ENCODE results near the gene C17orf67.

Gene C17orf67

DNA sequence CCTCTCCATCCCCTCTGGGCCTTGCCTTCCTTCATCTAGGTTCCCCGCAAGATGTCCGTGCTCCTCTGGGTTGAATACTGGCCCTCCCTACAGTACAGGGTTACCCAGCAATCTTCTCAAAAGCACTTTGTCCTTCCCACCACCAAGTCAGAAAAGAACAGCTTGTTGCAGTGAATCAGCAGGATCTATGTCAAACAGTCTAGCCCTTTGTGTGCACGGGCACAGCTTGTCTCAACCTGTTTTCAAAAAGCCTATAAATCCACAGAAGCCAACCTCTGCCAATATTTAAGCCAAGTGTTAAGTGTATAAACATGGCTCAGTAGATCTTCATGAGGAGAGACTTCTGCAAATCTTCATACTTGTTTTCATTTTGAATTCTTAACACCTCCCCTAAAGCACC is 25.2 kb downstream of the C17orf67 start:
- no peak for DNase-seq (ENCODE audit: low read depth in 1 of 2, low spot score in 1 of 2)

DNA sequence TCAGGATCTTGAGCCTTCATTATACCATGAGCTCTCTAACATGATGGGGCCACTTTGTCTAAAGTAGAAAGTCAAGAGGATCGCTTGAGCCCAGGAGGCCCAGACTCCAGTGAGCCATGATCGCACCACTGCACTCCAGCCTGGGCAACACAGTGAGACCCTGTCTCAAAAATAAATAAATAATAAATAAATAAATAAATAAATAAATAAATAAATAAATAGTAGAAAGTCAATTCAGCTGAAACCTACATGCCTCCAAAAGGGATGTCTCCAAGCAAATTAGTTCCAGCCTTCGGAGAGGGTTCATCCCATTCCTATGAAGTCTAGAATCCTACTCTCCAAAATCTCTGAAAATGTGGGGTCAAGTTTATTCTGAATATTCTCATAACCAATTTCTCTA is 26.0 kb downstream of the C17orf67 start:
- no peak for DNase-seq (ENCODE audit: low read depth in 1 of 2, low spot score in 1 of 2)

DNA sequence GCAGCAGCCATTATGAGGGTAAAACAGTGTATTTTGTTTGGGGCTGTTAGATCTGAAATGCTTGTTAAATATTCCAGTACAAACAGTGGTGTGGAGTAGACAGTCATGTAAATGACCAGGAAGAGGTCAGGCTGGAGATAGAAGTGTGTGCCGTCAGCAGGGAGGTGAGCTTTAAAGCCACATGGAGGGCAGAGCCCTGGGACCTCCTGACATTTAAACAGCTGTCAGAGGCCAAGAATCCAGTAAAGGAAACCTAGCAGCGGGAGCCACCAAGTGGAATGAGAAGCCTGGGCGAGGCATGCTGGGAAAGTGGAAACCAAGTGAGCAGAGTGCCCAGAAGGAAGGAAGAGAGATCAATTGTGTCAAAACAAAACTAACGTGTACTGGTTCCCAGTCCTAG is 26.8 kb downstream of the C17orf67 start:
- no peak for DNase-seq (ENCODE audit: low read depth in 1 of 2, low spot score in 1 of 2)

DNA sequence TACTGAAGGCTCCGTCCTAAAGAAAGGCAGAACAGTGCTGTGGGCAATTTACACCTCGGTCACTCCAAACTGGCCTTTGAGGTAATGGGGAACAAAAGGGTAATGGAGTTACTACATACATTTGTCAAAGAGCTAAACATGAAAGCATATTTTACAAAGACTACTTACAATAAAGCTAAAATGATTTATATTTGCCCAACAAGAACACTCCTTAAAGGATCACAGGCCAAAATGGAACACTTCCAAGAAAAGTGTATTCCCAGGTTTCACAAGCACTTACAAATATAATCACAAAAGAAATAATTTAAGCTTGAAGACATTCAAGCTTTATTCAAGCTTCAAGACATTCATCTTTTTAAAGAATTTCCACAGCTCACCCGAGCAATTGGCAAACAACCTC is 29.3 kb downstream of the C17orf67 start:
- no peak for DNase-seq (ENCODE audit: low read depth in 1 of 2, low spot score in 1 of 2)

DNA sequence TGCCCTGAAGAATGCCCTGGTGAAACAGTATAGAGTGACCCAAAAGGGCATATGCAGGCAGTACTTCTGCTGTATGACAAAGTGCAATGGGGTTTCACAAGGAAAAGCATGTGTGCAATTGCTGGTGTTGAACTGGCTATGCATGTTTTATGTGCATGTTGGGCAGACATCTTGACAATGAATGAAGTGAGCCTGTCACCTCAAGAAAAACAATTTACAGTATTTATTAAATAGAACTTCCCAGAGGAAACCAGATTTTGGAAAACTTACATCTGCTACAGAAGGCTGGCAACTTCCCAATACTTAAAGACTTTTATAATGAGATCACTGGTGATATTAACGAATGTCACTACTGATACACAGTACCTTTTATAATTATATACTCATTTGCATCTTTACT is 30.6 kb downstream of the C17orf67 start:
- no peak for DNase-seq (ENCODE audit: low read depth in 1 of 2, low spot score in 1 of 2)

DNA sequence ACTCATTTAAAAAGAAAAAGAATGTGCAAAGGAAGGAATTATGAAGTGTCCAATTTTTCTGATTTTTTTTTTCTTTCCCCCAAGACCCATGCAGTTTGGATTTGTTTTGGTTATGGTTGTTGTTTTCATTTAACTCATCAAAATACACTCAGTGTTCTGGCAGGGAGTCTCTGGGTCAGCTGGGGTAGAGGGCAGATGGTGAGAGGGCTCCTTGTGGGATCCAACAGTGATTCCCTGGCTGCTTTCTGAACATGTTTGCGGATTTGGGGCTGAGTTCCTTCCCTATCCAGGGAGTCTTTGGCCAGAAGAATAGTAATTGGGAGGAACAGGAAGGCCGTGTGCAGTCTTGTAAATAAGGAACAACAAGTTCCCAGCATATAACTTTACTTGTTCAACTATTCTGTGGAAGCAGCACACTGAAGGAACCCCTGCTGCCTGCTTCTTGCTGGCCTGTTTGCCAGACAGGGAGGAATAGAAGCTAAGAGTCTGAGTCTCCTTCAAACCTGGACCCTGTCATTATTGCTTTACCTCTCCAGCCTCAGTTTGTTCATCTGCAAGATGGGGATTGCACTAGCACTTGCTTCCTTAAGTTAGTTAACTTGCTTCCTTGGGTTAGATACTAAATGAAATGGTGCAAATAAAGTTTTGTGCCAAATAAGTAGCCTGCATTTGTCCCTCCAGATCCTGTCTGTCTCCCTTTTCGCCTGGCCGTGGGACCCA is 32.1 kb downstream of the C17orf67 start:
- no peak for DNase-seq (ENCODE audit: low read depth in 1 of 2, low spot score in 1 of 2)

DNA sequence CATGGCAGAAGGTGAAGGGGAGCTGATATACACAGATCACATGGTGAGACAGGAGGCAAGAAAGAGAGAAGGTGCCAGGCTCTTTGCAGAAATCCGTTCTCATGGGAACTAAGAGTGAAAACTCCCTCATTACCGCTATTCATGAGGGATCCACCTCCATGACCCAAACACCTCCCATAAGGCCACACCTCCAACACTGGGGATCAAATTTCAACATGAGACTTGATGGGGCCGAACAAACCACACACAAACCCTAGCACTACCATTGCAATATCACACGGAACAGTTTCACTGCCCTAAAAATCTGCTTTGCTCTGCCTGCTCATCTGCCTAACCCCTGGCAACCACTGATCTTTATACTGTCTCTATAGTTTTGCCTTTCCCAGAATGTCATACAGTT is 34.8 kb downstream of the C17orf67 start:
- no peak for DNase-seq (ENCODE audit: low read depth in 1 of 2, low spot score in 1 of 2)

DNA sequence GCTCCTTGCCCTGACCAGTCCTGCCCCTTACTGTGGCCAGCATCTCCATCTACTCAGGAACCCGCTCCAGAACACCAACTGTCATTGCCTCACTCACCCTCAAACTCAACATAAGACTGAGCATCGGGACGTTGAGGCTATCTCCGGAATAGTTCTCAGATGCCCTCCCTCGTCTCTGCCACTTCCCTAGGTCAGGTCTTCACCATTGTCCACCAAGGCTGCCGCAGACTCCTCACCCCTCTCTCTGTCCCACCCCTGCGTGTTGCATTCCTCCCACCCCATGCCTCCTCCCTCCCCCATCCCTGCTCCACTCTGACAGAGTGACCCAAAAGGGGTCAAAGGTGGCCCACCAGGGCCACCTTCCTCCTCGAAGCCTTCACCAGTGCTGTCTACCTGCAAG is 37.2 kb downstream of the C17orf67 start:
- DNase-seq (ENCODE audit: low read depth in 1 of 2, low spot score in 1 of 2), result no peak

DNA sequence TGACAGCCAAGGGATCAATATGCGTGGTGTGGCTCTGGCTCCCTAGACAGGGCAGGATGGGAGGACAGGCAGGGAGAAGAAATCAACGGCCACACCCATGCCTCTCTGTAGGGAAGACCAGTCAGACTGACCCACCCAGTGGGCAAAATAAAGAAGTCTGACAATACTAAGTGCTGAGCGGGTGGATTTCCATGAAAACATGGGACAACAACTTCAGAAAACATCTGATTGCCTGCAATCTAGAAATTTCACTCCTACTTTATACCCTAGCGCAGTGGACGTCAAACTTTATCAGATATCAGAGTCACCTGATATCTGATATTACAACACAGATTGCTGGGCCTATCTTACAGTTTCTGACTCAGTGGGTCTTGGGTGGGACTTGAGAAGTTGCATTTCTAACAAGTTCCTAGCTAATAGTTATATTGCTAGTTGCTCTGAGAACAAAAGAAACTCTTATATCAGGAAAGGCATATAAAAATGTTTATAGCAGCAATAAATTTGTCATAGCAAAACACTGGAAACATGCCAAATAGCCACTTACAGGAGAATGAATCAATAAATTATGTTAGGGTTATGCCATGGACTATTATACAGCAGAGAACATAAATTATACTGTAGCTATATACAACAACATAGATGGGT is 38.4 kb downstream of the C17orf67 start:
- no peak for DNase-seq (ENCODE audit: low read depth in 1 of 2, low spot score in 1 of 2)

DNA sequence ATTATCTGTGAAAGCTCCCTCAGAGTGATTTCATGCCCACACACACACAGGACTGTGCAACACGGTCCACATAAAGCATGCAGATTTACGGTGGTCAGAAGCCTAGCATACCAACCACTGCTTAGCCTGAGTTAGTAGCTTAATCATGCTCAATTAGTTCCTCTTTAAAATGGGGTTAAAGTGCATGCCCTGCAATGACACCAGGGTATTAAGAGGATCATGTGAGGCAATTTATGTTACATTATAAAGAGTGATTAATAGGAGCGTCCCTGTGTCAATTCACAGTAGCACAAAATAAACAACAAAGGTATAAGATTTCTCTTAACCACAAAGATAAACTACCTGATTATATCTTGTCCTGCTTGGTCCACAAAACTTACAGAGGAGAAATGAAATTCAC is 39.8 kb downstream of the C17orf67 start:
- DNase-seq (ENCODE audit: low read depth in 1 of 2, low spot score in 1 of 2), result no peak

DNA sequence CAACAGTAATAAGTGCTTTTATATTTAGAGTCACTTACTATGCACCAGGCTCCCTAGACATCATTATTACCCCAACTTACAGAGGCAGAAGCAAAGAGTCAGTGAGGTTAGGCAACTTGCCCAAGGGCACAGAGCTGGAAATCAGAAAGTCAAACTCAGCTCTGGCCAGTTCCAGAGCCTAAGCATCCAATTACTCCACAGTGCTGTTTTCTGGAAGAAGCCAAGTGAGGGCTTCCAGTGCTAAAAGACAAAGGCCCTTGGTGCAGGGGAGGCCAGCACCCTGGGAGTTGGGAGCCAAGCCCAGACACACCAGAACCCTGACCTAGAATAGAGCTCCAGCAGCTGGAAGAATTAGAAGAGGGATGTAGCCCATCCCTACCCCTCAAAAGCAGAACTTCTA is 40.2 kb downstream of the C17orf67 start:
- no peak for DNase-seq (ENCODE audit: low read depth in 1 of 2, low spot score in 1 of 2)

DNA sequence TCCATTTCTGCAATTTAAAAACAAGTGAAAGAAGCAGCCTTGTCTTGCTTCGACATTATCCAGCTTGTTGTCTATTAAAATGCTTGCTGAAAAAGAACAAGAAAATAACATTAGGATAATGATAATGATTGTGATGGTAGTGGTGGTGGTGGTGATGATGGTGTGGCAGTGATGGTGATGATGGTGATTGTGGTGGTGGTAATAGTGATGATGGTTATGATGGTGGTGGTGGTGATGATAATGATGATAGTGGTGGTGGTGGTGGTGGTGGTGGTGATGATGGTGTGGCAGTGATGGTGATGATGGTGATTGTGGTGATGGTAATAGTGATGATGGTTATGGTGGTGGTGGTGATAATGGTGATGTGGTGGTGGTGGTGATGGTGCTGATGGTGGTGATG is 41.5 kb downstream of the C17orf67 start:
- no peak for DNase-seq (ENCODE audit: low read depth in 1 of 2, low spot score in 1 of 2)

DNA sequence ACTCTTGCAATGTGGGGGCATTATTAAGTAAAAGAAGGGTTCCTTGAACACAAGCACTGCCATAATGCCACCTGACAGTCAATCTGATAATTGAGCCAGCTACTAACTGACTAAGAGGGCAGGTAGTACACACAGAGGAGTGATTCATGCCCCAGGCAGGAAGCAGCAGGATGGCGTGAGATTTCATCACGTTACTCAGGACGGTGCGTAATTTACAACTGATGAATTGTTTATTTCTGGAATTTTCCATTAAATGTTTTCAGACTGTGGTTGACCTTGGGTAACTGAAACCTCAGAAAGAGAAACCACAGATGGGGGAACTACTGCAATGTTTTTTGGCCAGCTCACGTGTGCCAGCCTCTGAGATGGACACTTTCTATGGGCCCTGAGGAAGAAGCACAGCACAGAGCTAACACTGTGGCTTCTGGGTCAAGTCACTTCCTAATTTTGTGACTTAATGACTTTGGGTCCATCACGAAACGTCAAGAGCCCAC is 46.7 kb downstream of the C17orf67 start:
- DNase-seq (ENCODE audit: low read depth in 1 of 2, low spot score in 1 of 2), result peak in 1 of 2 donors; percentile 37

DNA sequence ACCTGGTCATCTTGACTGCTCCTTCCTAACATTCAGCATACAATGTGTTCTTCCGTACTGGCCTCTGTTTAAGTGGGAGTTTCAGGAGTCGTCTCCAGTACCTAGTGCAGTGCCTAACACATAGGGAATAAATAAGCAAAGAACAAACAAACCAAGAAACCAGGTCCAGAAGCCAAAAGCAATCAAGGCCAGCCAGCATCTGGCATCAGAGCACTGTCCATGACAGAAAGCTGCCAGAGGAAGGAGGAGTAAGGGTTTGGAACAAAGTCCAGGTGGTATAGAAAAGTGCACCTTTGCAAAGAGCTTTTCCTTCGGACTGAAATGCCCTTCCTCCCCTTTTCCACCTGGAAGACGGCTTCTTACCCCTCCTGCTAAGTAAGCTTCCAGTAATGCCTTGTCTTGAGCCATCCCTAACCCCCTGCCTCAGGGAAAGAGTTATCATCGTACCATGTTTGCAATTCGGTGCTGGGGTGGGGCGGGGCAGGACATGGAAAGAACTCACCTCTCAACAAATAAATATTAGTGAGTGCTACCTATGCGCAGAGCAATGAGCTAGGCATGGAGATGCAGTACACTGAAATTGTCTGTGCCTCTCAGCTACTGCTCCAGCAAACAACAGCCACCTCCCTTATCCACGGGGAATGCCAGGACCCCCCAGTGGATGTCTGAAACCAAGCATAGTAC is 47.6 kb downstream of the C17orf67 start:
- no peak for DNase-seq (ENCODE audit: low read depth in 1 of 2, low spot score in 1 of 2)

DNA sequence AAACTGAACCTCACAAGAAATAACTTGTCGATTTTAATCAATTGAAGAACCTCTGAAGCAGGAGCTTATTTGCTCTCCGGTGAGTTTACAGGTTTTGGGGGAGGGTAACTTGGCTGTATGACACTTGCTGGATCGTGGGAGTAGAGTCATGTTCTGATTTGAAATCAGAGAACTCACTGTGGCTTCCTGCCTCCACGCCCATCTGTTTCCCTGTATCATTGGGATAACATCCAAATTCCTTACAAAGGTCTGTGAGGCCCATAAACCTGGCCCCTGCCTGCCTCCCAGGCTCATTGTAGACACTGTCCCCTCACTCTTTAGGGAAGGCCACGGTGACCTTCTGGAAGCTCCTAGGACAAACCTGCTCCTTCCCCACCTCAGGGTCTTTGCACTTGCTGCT is 48.3 kb downstream of the C17orf67 start:
- no peak for DNase-seq (ENCODE audit: low read depth in 1 of 2, low spot score in 1 of 2)

DNA sequence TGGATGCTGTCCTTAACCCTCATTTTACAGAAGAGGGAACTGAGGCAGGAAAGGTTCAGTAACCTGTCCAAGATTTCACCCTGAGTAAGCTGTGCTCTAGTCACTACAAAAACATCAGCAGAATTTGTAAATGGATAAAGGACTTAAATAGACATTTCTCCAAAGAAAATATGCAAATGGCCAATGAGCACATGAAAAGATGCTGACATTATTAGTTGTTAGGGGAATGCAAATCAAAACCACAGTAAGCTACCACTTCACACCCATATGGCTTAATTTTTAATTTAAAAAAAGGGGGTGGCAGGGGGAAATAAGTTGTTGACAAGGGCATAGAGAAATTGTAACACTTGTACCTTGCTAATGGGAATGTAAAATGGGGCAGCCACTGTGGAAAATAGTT is 51.4 kb downstream of the C17orf67 start:
- DNase-seq (ENCODE audit: low read depth in 1 of 2, low spot score in 1 of 2), result no peak

DNA sequence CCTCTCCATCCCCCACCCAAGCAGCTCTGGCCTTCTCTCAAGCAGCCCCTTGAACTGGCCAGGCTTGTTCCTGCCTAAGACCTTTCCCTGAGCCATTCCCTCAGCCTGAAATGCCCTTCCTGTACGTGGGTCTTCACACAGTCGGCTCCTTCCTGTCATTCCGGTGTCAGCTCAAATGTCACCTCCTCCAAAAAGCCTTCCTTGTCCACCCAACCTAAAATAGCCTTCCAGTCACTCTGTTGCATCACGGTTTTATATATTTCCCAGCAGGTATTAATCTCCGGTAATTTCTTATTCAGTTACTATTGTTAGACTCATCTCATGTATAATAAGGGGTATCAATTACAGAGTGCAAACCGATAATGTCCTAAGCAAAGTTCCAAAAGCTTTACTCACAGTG is 51.8 kb downstream of the C17orf67 start:
- DNase-seq (ENCODE audit: low read depth in 1 of 2, low spot score in 1 of 2), result no peak

DNA sequence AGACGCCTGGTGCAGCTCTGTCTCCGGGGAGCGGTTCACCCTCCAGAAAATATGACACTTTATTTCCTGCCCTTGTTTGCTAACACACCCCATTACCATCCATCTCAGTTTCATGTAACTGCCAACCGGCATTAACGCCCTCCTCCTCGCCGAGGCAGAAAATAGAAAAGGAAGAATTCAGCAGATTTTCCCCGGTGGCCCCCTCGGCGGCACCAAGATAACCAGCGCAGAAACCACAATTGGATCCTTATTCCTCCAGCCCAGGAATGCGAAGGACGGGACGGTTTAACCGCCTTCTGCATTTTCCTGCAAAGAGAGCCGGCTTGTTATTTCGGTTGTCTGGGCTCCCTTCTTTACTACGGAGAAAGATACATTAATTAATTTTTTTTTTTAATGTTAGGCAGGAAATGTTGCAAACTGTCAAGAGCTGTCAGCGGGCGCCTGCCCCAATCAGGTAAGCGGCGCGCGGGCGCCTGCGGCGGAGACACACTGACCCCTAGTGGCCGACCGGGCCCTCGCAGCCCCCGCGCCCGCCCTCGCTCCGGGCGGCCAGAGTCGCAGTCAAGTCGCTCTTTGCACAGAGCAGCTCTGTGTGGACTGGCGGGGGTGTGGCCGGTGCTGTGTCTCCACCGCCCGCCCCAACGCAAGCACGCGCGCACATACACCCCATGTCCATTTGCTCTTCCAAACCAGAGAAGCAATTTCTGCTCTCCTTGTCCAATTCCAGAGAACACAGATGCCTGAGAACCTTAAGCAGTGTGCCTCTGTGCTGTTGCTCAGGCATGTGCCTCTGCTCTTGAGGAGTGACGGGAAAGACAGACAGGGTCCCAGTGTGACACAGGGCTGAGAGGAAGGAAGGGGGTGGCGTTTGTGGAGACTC is 53.6 kb downstream of the C17orf67 start:
- DNase-seq (ENCODE audit: low read depth in 1 of 2, low spot score in 1 of 2), result peak; percentile 78 to 79

DNA sequence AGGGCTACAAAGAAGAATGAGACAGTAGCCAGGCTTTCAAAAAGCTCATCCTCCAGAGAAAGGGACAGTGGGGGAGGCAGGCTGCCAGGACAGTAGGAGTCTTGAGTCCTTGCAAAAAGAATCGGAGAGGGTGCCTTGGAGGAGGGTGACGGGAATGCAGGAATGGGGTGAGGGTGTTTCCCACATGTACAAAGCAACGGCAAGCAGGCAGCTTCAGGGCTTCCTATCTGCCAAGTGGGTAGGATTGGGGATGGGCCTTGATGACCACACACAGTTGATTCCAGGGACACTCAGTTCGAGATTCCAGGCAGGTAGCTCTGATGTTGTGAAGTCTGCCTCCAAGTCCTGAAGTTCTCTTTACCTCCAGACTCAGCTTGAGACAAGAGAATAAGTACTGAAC is 54.4 kb downstream of the C17orf67 start:
- DNase-seq (ENCODE audit: low read depth in 1 of 2, low spot score in 1 of 2), result no peak

DNA sequence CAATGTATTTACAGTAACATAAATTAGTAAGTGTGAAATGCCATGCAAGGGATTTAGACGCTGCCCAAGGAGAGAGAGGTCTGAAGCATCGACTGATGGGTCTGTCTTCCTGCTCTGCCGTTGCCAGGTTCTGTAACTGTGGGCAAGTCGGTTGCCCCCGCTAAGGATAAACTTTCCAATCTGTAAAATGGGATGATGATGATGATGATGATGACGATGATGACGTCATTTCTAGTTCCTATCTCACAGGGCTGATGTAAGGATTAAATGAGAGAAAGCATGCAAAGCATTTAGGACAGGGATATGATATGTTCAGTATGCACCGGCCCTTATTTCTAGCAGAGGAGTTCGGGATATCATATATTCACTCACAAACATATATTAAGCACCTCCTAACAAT is 54.8 kb downstream of the C17orf67 start:
- no peak for DNase-seq (ENCODE audit: low read depth in 1 of 2, low spot score in 1 of 2)

DNA sequence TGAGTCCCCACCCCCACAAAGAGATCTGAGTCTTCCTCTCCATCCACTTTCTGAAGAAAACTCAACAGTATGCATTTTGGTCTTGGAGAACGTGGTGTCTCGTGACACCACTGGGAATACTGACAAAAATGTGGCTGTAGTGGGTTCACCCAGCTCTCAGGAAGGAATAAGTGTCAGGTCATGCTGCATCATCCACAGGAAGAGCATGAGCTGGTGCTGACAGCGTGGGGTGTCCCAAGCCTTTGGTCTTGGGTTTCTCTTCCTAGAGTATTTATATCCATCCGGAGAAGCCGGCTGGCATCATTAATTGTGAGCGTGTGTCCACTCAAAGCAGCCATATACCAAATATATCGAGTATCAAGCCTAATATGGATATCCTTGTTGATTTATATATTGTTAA is 55.9 kb downstream of the C17orf67 start:
- DNase-seq (ENCODE audit: low read depth in 1 of 2, low spot score in 1 of 2), result no peak

All from activated T-helper 1 cell treated with anti-CD3 and anti-CD28 coated beads, Interleukin-2, amount 50 U/mL, for 16 hours (primary cell).